Astrocyte (in vitro differentiated cells and primary cell): ENCODE measurements around the gene F7. TPM values are rescaled to one million over a fixed set of nuclear protein-coding genes. Genes with fewer than 3 reads are reported as not detected.

Source experiments
- DNase-seq: peaks from one replicate; pipeline ENCODE4 v3.0.0-alpha.2; 2010; ENCODE audit warnings: low read depth
- FAIRE-seq: peaks from 2 replicates; lab custom pipeline; 2011; peaks lifted over from hg19 to GRCh38; lab: Jason Lieb, UNC
- H2AFZ ChIP-seq: 2 replicates; pipeline ENCODE4 v1.6.0; 2012; ENCODE audit warnings: low read depth, low read length, inconsistent platforms
- H3K27ac ChIP-seq: 2 replicates; pipeline ENCODE4 v1.5.1; 2011; ENCODE audit warnings: low read depth, low read length, inconsistent platforms
- H3K27me3 ChIP-seq: 2 replicates; pipeline ENCODE4 v1.6.0; 2011; ENCODE audit warnings: low read length, inconsistent platforms; ENCODE audit not compliant: insufficient read depth
- H3K36me3 ChIP-seq: 2 replicates; pipeline ENCODE4 v1.5.1; 2011; ENCODE audit warnings: low read length, inconsistent platforms; ENCODE audit not compliant: insufficient read depth
- H3K4me1 ChIP-seq: 2 replicates; pipeline ENCODE4 v1.5.1; 2011; ENCODE audit warnings: low read length, inconsistent platforms; ENCODE audit not compliant: insufficient read depth
- H3K4me2 ChIP-seq: 2 replicates; pipeline ENCODE4 v1.6.0; 2012; ENCODE audit warnings: low read length, inconsistent platforms
- H3K4me3 ChIP-seq: 2 replicates; pipeline ENCODE4 v1.5.1; 2011; ENCODE audit warnings: low read depth, mild to moderate bottlenecking, low read length, inconsistent platforms; ENCODE audit not compliant: insufficient read depth
- H3K79me2 ChIP-seq: 2 replicates; pipeline ENCODE4 v1.6.0; 2012; ENCODE audit warnings: mild to moderate bottlenecking, low read length, inconsistent platforms; ENCODE audit not compliant: insufficient read depth
- H3K9ac ChIP-seq: 2 replicates; pipeline ENCODE4 v1.6.0; 2012; ENCODE audit warnings: mild to moderate bottlenecking, low read length, inconsistent platforms
- H3K9me3 ChIP-seq: 2 replicates; pipeline ENCODE4 v1.5.1; 2012; ENCODE audit warnings: low read depth, mild to moderate bottlenecking, low read length, inconsistent platforms; ENCODE audit not compliant: insufficient read depth
- H4K20me1 ChIP-seq: 2 replicates; pipeline ENCODE4 v1.6.0; 2012; ENCODE audit warnings: low read length, inconsistent platforms; ENCODE audit not compliant: insufficient read depth
- H3K27ac Mint-ChIP-seq: one replicate; pipeline ENCODE4 v1.8.0; 2021; ENCODE audit warnings: mild to moderate bottlenecking, mixed read lengths; ENCODE audit not compliant: unreplicated experiment
- H3K27me3 Mint-ChIP-seq: one replicate; pipeline ENCODE4 v1.8.0; 2021; ENCODE audit warnings: low read depth, mixed read lengths; ENCODE audit not compliant: unreplicated experiment
- H3K36me3 Mint-ChIP-seq: one replicate; pipeline ENCODE4 v1.8.0; 2021; ENCODE audit warnings: low read depth, mixed read lengths; ENCODE audit not compliant: unreplicated experiment
- H3K4me1 Mint-ChIP-seq: one replicate; pipeline ENCODE4 v1.8.0; 2021; ENCODE audit warnings: low read depth, mixed read lengths; ENCODE audit not compliant: unreplicated experiment
- H3K4me3 Mint-ChIP-seq: one replicate; pipeline ENCODE4 v1.8.0; 2021; ENCODE audit warnings: mild to moderate bottlenecking, moderate library complexity, mixed read lengths; ENCODE audit not compliant: unreplicated experiment
- H3K9me3 Mint-ChIP-seq: one replicate; pipeline ENCODE4 v1.8.0; 2021; ENCODE audit warnings: mild to moderate bottlenecking, mixed read lengths; ENCODE audit not compliant: unreplicated experiment
- CTCF ChIP-seq: IDR thresholded peaks from 2 replicates; pipeline ENCODE4 v1.5.1; 2011; ENCODE audit warnings: low read depth, mild to moderate bottlenecking, inconsistent platforms, low read length, moderate library complexity; ENCODE audit not compliant: insufficient read depth
- EZH2 ChIP-seq: IDR thresholded peaks from 2 replicates; pipeline ENCODE4 v1.6.1; 2012; ENCODE audit warnings: mild to moderate bottlenecking, low read length, inconsistent platforms; ENCODE audit not compliant: insufficient read depth
- total RNA-seq: library from RNA; stranded (reverse); gene quantifications from 2 replicates; pipeline ENCODE4 v1.2.1, GENCODE V29; 2021

Gene F7
- total RNA-seq, 1 donor from 2014 or later = not detected

- H3K4me1 ChIP-seq = no peaks in the 10 kb centered on the region
- no peak overlapping the region for H2AFZ ChIP-seq
- H3K9me3 ChIP-seq = no peaks in the 10 kb centered on the region
- no peak overlapping the region for H3K4me3 Mint-ChIP-seq
- H4K20me1 ChIP-seq = no peaks in the 10 kb centered on the region
- H3K79me2 ChIP-seq = no peaks in the 10 kb centered on the region
- peaks cover 24% of the 10 kb centered on the region for H3K27me3 Mint-ChIP-seq
- no peak overlapping the region for H3K9ac ChIP-seq
- no peak overlapping the region for H3K4me3 ChIP-seq
- no peak for TF ChIP-seq EZH2
- TF ChIP-seq CTCF = no peak
- H3K4me2 ChIP-seq = no peak overlapping the region
- H3K27me3 ChIP-seq = no peaks in the 10 kb centered on the region
- H3K27ac ChIP-seq = no peak overlapping the region
- H3K4me1 Mint-ChIP-seq = no peaks in the 10 kb centered on the region
- DNase-seq (no peak), FAIRE-seq (no peak)
- no peaks in the 10 kb centered on the region for H3K36me3 Mint-ChIP-seq
- H3K36me3 ChIP-seq = no peaks in the 10 kb centered on the region
- no peaks in the 10 kb centered on the region for H3K9me3 Mint-ChIP-seq
- no peak overlapping the region for H3K27ac Mint-ChIP-seq
Observed at GRCh38 chr13:113084094-113084942, 21.3 kb upstream of the F7 start.

- H3K79me2 ChIP-seq = no peaks in the 10 kb centered on the region
- H3K4me1 ChIP-seq = no peaks in the 10 kb centered on the region
- H3K4me1 Mint-ChIP-seq = no peaks in the 10 kb centered on the region
- DNase-seq = no peak
- no peak overlapping the region for H3K27ac ChIP-seq
- H3K9ac ChIP-seq = no peak overlapping the region
- no peak overlapping the region for H2AFZ ChIP-seq
- no peak for TF ChIP-seq CTCF
- TF ChIP-seq EZH2 = no peak
- no peak overlapping the region for H3K4me3 ChIP-seq
- H3K4me3 Mint-ChIP-seq = no peak overlapping the region
- no peaks in the 10 kb centered on the region for H3K27me3 ChIP-seq
- H3K4me2 ChIP-seq = no peak overlapping the region
- no peaks in the 10 kb centered on the region for H3K9me3 Mint-ChIP-seq
- H4K20me1 ChIP-seq = no peaks in the 10 kb centered on the region
- H3K36me3 Mint-ChIP-seq = no peaks in the 10 kb centered on the region
- no peaks in the 10 kb centered on the region for H3K9me3 ChIP-seq
- H3K27ac Mint-ChIP-seq = no peak overlapping the region
- FAIRE-seq = no peak
- no peaks in the 10 kb centered on the region for H3K36me3 ChIP-seq
- peaks cover 24% of the 10 kb centered on the region for H3K27me3 Mint-ChIP-seq
Observed at GRCh38 chr13:113084943-113085540, 20.5 kb upstream of the F7 start.
